ENCODE data around the gene QSER1. TPM values are rescaled to one million over a fixed set of nuclear protein-coding genes. Genes with fewer than 3 reads are reported as not detected.

QSER1 gene
- total and polyA plus RNA-seq, 7 donors = 1.2 to 41.0 (median 24.6) TPM

DNA sequence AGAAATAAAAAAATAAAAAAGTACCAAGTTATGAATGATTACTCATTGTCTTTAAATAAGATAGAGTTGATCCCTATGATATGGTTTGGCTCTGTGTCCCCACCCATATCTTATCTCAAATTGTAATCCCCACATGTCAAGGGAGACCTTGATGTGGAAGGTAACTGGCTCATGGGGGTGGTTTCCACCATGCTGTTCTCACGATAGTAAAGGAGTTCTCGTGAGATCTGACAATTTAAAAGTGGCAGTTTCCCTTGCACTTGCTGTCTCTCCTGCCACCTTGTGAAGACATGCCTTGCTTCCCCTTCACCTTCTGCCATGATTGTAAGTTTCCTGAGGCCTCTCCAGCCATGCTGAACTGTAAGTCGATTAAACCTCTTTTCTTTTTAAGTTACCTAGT lies 18.8 kb downstream of the QSER1 start:
- no peak for DNase-seq
- no peak overlapping the region for H3K4me3 ChIP-seq
- 91 to 97% methylated on average over 3 of the region's 3 CpGs for WGBS, 2 donors
- no peak for TF ChIP-seq EP300 (IDR thresholded peaks at IDR 0.05)
- no peak for TF ChIP-seq POLR2AphosphoS5 (IDR thresholded peaks at IDR 0.05)
- TF ChIP-seq, protein P1, sequence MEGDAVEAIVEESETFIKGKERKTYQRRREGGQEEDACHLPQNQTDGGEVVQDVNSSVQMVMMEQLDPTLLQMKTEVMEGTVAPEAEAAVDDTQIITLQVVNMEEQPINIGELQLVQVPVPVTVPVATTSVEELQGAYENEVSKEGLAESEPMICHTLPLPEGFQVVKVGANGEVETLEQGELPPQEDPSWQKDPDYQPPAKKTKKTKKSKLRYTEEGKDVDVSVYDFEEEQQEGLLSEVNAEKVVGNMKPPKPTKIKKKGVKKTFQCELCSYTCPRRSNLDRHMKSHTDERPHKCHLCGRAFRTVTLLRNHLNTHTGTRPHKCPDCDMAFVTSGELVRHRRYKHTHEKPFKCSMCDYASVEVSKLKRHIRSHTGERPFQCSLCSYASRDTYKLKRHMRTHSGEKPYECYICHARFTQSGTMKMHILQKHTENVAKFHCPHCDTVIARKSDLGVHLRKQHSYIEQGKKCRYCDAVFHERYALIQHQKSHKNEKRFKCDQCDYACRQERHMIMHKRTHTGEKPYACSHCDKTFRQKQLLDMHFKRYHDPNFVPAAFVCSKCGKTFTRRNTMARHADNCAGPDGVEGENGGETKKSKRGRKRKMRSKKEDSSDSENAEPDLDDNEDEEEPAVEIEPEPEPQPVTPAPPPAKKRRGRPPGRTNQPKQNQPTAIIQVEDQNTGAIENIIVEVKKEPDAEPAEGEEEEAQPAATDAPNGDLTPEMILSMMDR (IDR thresholded peaks at IDR 0.05) = no peak
- TF ChIP-seq POLR2A (IDR thresholded peaks at IDR 0.05) = no peak
- H3K4me1 ChIP-seq = no peaks in the 10 kb centered on the region
- no peaks in the 10 kb centered on the region for H3K9me3 ChIP-seq
- no peak overlapping the region for H3K27ac ChIP-seq
- intact Hi-C loops (cut with DNase I) = no loop called here
- H3K36me3 ChIP-seq = no peaks in the 10 kb centered on the region
- H3K27me3 ChIP-seq = no peaks in the 10 kb centered on the region

DNA sequence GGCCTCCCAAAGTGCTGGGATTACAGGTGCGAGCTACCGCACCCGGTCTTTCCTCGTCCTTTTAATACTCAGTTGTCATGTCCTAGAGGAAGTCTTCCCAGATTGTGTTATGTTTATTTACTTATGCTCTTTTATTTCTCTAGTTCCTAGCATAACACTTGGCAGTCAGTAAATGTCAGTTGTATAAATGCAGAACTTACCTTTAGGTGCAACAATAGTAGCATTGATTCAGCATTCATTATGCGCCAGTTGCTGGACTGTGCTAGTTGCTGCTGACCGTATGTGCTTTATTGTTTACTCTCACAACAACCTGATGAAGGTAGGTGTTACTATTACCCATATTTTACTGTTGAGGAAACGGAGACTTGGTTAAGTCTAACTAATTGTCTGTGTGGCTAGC lies 20.8 kb downstream of the QSER1 start:
- Histone ChIP-seq H3K27me3 (no peaks in the 10 kb centered on the region), H3K9me3 (no peaks in the 10 kb centered on the region), H3K4me1 (no peaks in the 10 kb centered on the region), H3K27ac (no peak overlapping the region), H3K36me3 (no peaks in the 10 kb centered on the region), H3K4me3 (no peak overlapping the region)
- TF ChIP-seq, protein P1 (IDR thresholded peaks at IDR 0.05) = no peak
- no peak for TF ChIP-seq POLR2A (IDR thresholded peaks at IDR 0.05)
- TF ChIP-seq EP300 (IDR thresholded peaks at IDR 0.05) = no peak
- no peak for TF ChIP-seq POLR2AphosphoS5 (IDR thresholded peaks at IDR 0.05)
- intact Hi-C loops (cut with DNase I) = no loop called here
- DNase-seq = no peak
- WGBS, 2 donors = 15 to 73% methylated on average over 7 of the region's 7 CpGs

DNA sequence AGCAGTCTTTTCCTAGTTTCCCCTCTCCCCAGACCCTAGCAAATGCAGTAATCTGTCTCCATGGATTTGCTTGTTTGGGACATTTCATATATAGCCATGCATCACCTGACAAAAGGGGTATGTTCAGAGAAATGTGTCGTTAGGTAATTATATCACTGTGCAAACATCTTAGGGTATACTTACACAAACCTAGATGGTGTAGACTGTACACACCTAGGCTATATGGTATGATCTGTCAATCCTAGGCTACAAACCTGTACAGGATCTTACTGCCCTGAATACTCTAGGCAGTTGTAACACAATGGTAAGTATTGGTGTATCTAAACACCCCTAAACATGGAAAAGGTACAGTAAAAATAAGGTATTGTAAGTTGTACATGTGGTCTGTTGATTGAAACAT lies 23.8 kb downstream of the QSER1 start:
- no peak overlapping the region for H3K4me3 ChIP-seq
- TF ChIP-seq POLR2AphosphoS5 (IDR thresholded peaks at IDR 0.05) (no peak), POLR2A (IDR thresholded peaks at IDR 0.05) (no peak), EP300 (IDR thresholded peaks at IDR 0.05) (no peak)
- TF ChIP-seq, protein P1 (IDR thresholded peaks at IDR 0.05) = no peak
- no peak for DNase-seq
- no peaks in the 10 kb centered on the region for H3K4me1 ChIP-seq
- no peaks in the 10 kb centered on the region for H3K36me3 ChIP-seq
- no peak overlapping the region for H3K27ac ChIP-seq
- no peaks in the 10 kb centered on the region for H3K9me3 ChIP-seq
- no peaks in the 10 kb centered on the region for H3K27me3 ChIP-seq
- intact Hi-C loops (cut with DNase I) = no loop called here
- 14 to 75% methylated on average over 1 of the region's 1 CpG for WGBS, 2 donors

DNA sequence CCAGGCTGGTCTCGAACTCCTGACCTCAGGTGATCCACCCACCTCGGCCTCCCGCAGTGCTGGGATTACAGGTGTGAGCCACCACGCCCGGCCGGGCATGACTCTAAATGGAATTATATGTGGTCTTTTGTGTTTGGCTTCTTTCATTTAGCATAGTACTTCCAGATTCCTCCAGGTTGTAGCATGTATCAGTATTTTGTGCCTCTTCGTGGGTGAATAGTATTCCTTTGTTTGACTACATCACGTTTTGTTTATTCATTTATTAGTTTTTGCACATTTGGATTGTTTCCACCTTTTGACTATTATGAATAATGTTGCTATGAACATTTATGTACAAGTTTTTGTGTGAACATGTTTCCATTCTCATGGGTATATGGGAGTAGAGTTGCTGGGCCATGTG lies 24.4 kb downstream of the QSER1 start:
- H3K27ac ChIP-seq = no peak overlapping the region
- no peak for TF ChIP-seq POLR2AphosphoS5 (IDR thresholded peaks at IDR 0.05)
- no peak for TF ChIP-seq EP300 (IDR thresholded peaks at IDR 0.05)
- TF ChIP-seq, protein P1 (IDR thresholded peaks at IDR 0.05) = no peak
- H3K9me3 ChIP-seq = no peaks in the 10 kb centered on the region
- H3K36me3 ChIP-seq = no peaks in the 10 kb centered on the region
- intact Hi-C loops (cut with DNase I) = no loop called here
- H3K4me3 ChIP-seq = no peak overlapping the region
- H3K27me3 ChIP-seq = no peaks in the 10 kb centered on the region
- DNase-seq = no peak
- WGBS, 2 donors = 80 to 95% methylated on average over 8 of the region's 8 CpGs
- no peaks in the 10 kb centered on the region for H3K4me1 ChIP-seq

DNA sequence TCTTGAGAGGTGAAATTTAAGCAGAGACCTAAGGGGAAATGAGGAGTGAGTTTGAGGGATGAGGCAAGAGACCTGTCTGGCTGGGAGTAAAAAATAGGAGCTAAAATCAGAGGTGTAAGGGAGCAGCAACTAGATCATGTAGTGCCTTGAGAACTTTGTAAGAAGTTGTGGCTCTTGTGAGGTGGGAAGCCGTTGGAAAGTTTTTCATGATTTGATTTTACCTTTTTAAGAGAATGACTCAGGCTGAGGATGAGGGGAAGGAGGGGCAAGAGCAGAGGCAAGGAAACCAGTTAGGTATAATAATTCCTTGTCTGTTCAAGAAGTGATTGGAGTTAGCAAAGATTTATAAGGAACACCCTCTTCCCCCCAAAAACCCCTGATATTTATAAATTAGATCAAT lies 25.8 kb downstream of the QSER1 start:
- Histone ChIP-seq H3K27ac (no peak overlapping the region), H3K9me3 (no peaks in the 10 kb centered on the region), H3K4me1 (no peaks in the 10 kb centered on the region), H3K27me3 (no peaks in the 10 kb centered on the region), H3K36me3 (no peaks in the 10 kb centered on the region), H3K4me3 (no peak overlapping the region)
- intact Hi-C loops (cut with DNase I) = no loop called here
- DNase-seq = no peak
- no peak for TF ChIP-seq POLR2AphosphoS5 (IDR thresholded peaks at IDR 0.05)
- no peak for TF ChIP-seq POLR2A (IDR thresholded peaks at IDR 0.05)
- TF ChIP-seq, protein P1 (IDR thresholded peaks at IDR 0.05) = no peak
- no peak for TF ChIP-seq EP300 (IDR thresholded peaks at IDR 0.05)
- WGBS, 2 donors = 47 to 55% methylated on average over 1 of the region's 1 CpG

Measured in sigmoid colon (tissue), 7 donors.